DMS53 treated with DMSO at 0.1 percent for 48 hours (cell line): Measurements from ENCODE around the gene TYW3.
"Not testable (repeated sequence)": the region's sequence is repeated elsewhere in the genome, so short reads cannot be mapped to it uniquely, and the experiment has no call there.

Experiments used
- DNase-seq: peaks from one replicate; lab custom pipeline; 2025; ENCODE audit not compliant: unreplicated experiment; lab: John Stamatoyannopoulos, UW

Gene TYW3

DNA sequence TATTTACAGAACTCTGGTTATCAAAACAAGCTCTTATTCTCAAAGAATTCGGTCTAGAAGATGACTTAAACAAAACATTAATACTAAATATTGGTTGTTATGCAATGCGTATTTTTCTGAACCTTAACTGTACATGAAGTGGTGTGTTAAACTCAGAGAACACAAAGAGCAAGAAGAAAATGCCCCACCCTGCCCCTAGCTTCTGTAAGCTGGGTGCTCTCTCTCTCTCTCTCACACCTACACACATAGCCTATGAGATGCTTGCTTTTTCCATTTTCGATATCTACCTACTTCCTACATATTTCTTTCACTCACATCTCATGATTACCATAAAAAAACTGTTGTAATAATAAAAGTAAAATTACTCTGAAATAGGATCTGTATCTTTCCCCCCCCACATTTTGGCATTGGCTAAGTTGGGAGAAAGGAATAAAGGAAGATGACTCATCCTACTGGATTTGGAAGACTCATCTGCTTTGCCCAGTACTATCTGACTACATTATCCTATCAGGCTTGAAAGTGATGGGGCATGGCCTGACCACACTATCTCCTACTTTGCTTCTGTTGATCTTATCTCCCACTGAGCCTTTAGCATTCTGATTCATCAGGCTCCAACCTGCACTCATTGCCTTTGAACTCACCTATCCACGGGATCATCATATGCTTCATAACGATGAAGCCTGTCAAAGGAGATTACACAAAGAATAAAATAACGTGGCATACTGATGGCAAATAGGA lies 3.0 kb upstream of the TYW3 start:
- no peak for DNase-seq

DNA sequence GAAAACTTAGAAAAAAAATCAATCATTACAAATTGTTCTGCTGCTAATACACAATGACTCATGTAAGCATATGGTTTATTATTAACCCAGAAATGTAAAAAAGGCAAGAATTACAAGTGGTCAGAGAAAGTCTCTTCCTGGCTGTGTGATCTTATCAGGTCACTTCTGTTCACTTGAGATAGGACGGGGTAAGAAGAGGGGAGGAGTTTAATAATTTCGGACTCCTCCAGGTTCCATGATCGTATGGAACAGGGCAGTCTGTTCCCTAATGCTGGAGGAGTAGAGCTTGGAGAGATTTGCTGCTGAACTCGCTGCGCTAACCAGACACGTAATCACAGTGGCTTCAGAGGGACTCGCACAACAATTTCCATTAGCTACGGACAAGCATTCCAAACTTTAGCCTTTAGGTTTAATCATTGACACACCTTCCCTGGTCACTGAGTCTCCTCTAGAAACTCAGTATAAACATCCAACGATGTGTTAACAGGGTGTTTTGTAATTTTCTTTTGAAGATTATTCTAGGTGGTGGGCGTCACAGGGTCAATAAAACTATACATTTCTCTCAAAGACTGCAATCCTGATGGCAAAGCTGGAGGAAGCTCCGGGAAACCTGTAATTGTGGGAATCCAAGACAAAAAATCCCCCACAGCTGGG lies 1.4 kb upstream of the TYW3 start:
- peak; percentile 78 for DNase-seq

- peak; percentile 40 for DNase-seq
Observed at GRCh38 chr1:74732071-74732946, 643 bp upstream of the TYW3 start.

- DNase-seq, result peak; percentile 85
Observed at GRCh38 chr1:74733604-74734484, 892 bp downstream of the TYW3 start.

- no peak for DNase-seq
Observed at GRCh38 chr1:74737333-74737732, 4.4 kb downstream of the TYW3 start.

DNA sequence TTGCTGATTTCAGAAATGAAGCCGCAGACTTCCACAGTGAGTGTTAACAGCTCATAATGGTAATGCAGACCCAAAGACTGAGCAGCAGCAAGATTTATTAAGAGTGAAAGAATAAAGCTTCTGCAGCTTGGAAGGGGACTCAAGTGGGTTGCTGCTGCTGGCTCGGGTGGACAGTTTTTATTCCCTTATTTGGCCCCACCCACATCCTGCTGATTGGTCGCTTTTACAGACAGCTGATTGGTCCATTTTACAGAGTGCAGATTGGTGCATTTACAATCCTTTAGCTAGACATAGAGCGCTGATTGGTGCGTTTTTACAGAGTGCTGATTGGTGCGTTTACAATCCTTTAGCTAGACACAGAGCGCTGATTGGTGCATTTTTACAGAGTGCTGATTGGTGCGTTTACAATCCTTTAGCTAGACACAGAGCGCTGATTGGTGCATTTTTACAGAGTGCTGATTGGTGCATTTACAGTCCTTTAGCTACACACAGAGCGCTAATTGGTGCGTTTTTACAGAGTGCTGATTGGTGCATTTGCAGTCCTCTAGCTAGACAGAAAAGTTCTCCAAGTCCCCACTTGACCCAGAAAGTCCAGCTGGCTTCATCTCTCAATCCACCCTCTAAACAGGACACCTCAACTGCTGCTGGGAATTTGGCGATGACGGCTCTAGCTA lies 7.5 kb downstream of the TYW3 start:
- DNase-seq, result not testable (repeated sequence)

- DNase-seq, result not testable (repeated sequence)
Observed at GRCh38 chr1:74745247-74745646, 12.3 kb downstream of the TYW3 start.

GRCh38 chr1:74748960-74749359 lies 16.0 kb downstream of the TYW3 start:
- no peak for DNase-seq

DNA sequence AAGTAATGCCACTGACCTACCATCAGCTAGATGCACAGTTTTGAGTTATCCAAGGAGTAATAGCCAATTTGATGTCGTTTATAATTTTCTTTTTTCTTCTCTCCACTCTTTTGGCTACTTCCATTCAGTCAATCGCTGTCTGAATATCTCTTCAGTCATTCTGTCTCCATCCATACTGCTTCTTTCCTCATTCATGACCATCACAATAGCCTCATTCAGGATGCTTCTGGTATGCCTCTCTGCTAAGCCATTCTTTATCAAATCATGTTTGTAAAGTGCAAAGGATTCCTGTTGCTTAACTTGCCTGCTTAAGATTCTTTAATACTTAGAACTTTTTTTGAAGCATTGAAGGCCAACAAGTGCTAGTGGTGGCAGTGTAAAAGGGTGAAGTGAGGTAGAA lies 20.2 kb downstream of the TYW3 start:
- no peak for DNase-seq

DNA sequence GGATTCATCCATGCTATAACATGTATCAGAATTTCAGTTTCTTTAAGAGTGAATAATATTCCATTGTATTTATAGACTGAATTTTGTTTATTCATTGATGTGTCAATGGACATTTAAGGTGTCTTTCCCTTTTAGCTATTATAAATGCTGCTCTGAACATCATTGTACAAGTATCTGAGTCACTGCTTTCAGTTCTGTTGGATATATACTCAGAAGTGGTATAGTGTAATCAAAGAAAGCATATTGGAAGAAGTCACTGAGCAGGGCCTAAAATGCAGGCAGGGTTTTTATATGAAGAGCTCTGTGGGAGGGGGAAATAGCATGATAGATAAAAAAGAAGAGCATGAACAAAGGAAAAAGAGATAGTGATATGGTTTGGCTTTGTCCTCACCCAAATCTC lies 22.5 kb downstream of the TYW3 start:
- no peak for DNase-seq

DNA sequence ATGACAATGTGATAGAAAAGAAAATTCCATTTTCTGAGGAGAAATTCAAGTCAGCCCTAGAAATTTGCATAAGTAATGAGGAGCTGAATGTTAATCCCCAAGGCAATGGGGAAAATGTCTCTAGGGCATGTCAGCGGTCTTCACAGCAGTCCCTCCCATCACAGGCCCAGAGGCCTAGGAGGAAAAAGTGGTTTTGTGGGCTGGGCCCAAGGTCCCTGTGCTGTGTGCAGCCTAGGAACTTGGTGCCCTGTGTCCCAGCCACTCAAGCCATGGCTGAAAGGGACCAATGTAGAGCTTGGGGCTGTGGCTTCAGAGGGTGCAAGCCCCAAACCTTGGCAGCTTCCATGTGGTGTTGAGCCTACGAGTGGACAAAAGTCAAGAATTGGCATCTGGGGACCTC lies 23.7 kb downstream of the TYW3 start:
- DNase-seq, result not testable (repeated sequence)

DNA sequence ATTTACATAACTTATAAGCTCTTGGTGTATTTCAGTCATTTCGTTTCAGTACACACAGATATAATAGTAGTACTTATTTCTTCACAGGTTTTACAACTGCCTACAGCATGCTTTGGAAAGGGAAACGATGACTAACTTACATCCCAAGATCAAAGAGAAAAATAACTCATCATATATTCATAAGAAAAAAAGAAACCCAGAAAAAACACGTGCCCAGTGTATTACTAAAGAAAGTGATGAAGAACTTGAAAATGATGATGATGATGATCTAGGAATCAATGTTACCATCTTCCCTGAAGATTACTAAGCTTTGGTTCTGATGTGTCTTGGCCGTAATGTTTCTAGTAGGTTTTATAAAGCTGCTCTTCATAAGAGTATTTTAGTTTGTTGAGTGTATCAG lies 30.9 kb downstream of the TYW3 start:
- DNase-seq, result no peak

DNA sequence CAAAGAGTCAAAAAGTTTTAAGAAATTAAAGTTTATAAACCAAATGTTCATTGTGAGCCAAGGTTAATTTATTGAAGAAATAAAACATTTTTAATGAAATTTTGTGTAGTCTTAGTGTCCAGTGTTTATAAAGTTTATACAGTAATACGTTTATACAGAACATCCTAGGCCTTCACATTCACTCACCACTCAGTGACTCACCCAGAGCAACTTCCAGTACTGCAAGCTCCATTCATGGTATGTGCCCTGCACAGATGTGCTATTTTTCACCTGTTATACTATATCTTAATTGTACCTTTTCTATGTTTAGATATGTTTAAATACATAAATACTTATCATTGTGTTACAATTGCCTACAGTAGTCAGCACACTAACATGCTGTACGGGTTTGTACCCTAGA lies 33.6 kb downstream of the TYW3 start:
- no peak for DNase-seq

GRCh38 chr1:74767490-74767889 lies 34.5 kb downstream of the TYW3 start:
- DNase-seq, result no peak

DNA sequence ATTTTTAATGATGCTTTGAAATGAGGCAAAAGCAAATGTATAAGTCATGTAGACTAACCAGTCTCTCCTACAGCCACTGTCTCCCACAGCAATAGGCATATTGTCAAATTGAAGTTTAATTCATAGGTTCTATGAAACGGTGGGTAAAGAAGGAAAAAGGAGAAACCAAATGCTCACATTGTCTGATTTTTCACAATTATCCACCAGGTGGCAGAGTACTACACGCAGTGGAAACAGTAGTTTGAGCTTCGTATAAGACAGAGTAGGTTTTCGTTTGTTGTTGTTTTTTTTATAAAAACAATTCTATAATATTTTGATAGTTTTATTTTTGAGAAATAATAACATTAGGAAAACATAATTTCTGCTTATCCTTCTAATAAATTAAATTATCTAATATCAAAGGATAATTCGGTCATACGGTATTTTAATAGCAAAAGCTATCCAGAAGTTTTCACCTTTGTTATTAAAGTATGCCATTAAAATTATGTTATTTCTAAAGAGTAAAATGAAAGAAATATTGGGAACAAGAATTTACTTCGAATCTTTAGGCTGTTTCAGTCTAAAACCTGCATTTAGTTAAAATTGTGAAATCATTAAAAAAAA lies 39.1 kb downstream of the TYW3 start:
- DNase-seq, result peak; percentile 70

- no peak for DNase-seq
Observed at GRCh38 chr1:74772945-74773344, 40.0 kb downstream of the TYW3 start.

DNA sequence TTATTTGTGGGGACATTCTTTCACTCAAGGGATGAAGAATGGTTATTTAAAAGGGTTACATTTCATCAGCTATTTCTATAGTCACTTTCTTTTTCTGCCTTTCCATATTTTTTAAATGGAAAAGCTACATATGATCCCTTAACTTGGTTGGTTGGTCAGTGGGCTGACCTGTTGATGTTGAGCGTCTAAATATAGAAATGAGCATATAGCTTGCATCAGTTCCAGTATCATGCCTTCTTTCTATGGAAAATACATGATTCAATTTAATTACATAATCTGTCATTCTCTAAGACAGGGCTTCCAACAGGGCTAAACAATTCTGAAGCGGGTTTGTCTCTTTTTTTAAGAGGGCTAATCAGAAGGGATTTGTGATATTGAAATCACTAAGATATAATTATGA lies 40.6 kb downstream of the TYW3 start:
- no peak for DNase-seq

GRCh38 chr1:74775735-74776134 lies 42.8 kb downstream of the TYW3 start:
- DNase-seq, result no peak

GRCh38 chr1:74777525-74777924 lies 44.6 kb downstream of the TYW3 start:
- no peak for DNase-seq

GRCh38 chr1:74779750-74780149 lies 46.8 kb downstream of the TYW3 start:
- no peak for DNase-seq
